ENCODE measurements around the gene MITF. TPM values are rescaled to one million over a fixed set of nuclear protein-coding genes. Genes with fewer than 3 reads are reported as not detected.

MITF gene
- total and polyA plus RNA-seq, 10 donors = 0.83 to 11.9 (median 6.2) TPM

GRCh38 chr3:69882560-69882959, 143.3 kb downstream of the MITF start:
- no peaks in the 10 kb centered on the region for H3K9me3 ChIP-seq
- intact Hi-C loops (cut with DNase I; ENCODE audit: low total_unique reads) = no loop called here
- TF ChIP-seq CTCF (IDR thresholded peaks at IDR 0.05 in 8 of 11, conservative IDR thresholded peaks at IDR 0.05 in 3 of 11) = no peak
- no peak for TF ChIP-seq POLR2A (IDR thresholded peaks at IDR 0.05)
- no peak for TF ChIP-seq POLR2AphosphoS5 (IDR thresholded peaks at IDR 0.05)
- no peak overlapping the region for H3K4me3 ChIP-seq
- DNase-seq = no peak
- H3K27ac ChIP-seq = no peak overlapping the region
- no peaks in the 10 kb centered on the region for H3K27me3 ChIP-seq (replicated peaks in 1 of 7)
- WGBS, 5 donors = 84 to 94% (median 90%) methylated on average over 4 of the region's 4 CpGs
- H3K36me3 ChIP-seq = no peaks in the 10 kb centered on the region
- peaks cover 0 to 5% (median 0%) of the 10 kb centered on the region in 6 donors for H3K4me1 ChIP-seq

- intact Hi-C loops (cut with DNase I; ENCODE audit: low total_unique reads) = no loop called here
- Histone ChIP-seq H3K9me3 (no peaks in the 10 kb centered on the region), H3K4me3 (no peak overlapping the region), H3K27me3 (replicated peaks in 1 of 7) (no peaks in the 10 kb centered on the region), H3K4me1 (no peaks in the 10 kb centered on the region), H3K27ac (no peak overlapping the region), H3K36me3 (no peaks in the 10 kb centered on the region)
- WGBS, 5 donors = 87 to 95% (median 92%) methylated on average over 13 of the region's 13 CpGs
- TF ChIP-seq POLR2AphosphoS5 (IDR thresholded peaks at IDR 0.05) (no peak), POLR2A (IDR thresholded peaks at IDR 0.05) (no peak), CTCF (IDR thresholded peaks at IDR 0.05 in 8 of 11, conservative IDR thresholded peaks at IDR 0.05 in 3 of 11) (no peak)
- DNase-seq = no peak
Observed at GRCh38 chr3:69888040-69888942, 149.0 kb downstream of the MITF start.

- H3K9me3 ChIP-seq = no peaks in the 10 kb centered on the region
- DNase-seq = no peak
- H3K27ac ChIP-seq = no peak overlapping the region
- H3K4me1 ChIP-seq = no peaks in the 10 kb centered on the region
- H3K4me3 ChIP-seq = no peak overlapping the region
- intact Hi-C loops (cut with DNase I; ENCODE audit: low total_unique reads) = no loop called here
- TF ChIP-seq CTCF (IDR thresholded peaks at IDR 0.05 in 8 of 11, conservative IDR thresholded peaks at IDR 0.05 in 3 of 11) (no peak), POLR2A (IDR thresholded peaks at IDR 0.05) (no peak), POLR2AphosphoS5 (IDR thresholded peaks at IDR 0.05) (no peak)
- no peaks in the 10 kb centered on the region for H3K27me3 ChIP-seq (replicated peaks in 1 of 7)
- H3K36me3 ChIP-seq = no peaks in the 10 kb centered on the region
- WGBS, 5 donors = 88 to 94% (median 91%) methylated on average over 3 of the region's 3 CpGs
Observed at GRCh38 chr3:69888943-69889315, 149.7 kb downstream of the MITF start.

- intact Hi-C loops (cut with DNase I; ENCODE audit: low total_unique reads) = no loop called here
- H3K27me3 ChIP-seq (replicated peaks in 1 of 7) = no peaks in the 10 kb centered on the region
- WGBS, 5 donors = 85 to 91% (median 88%) methylated on average over 4 of the region's 4 CpGs
- no peak overlapping the region for H3K4me3 ChIP-seq
- no peak for DNase-seq
- no peak overlapping the region for H3K27ac ChIP-seq
- no peaks in the 10 kb centered on the region for H3K36me3 ChIP-seq
- TF ChIP-seq POLR2AphosphoS5 (IDR thresholded peaks at IDR 0.05) (no peak), POLR2A (IDR thresholded peaks at IDR 0.05) (no peak), CTCF (IDR thresholded peaks at IDR 0.05 in 8 of 11, conservative IDR thresholded peaks at IDR 0.05 in 3 of 11) (no peak)
- no peaks in the 10 kb centered on the region for H3K9me3 ChIP-seq
- H3K4me1 ChIP-seq = no peaks in the 10 kb centered on the region
Observed at GRCh38 chr3:69890084-69890483, 150.8 kb downstream of the MITF start.

Measured in spleen (tissue), 11 donors.